Epithelial cell of proximal tubule (primary cell): ENCODE data around the gene CDC42SE2. TPM values are rescaled to one million over a fixed set of nuclear protein-coding genes. Genes with fewer than 3 reads are reported as not detected.
"Not testable (repeated sequence)": the region's sequence is repeated elsewhere in the genome, so short reads cannot be mapped to it uniquely, and the experiment has no call there.

Experiments
- DNase-seq: peaks from one replicate; pipeline ENCODE4 v3.0.0-alpha.2; 2011; ENCODE audit warnings: low read depth
- H3K4me3 ChIP-seq: 2 replicates; pipeline ENCODE4 v1.5.1; 2011; ENCODE audit warnings: low read depth, mild to moderate bottlenecking, low read length
- total RNA-seq: library from RNA; depleted of rRNA; stranded (reverse); fragments of >200 nt; gene quantifications from 2 replicates; pipeline ENCODE4 v1.2.3, GENCODE V29; 2015
- TF ChIP-seq, protein P1 (sequence below): conservative IDR thresholded peaks from 2 replicates; pipeline ENCODE4 v1.5.1; 2012; ENCODE audit warnings: low read depth, mild to moderate bottlenecking, low read length

The CDC42SE2 gene
- total RNA-seq, 1 donor from 2014 or later = 40.1 TPM

DNA sequence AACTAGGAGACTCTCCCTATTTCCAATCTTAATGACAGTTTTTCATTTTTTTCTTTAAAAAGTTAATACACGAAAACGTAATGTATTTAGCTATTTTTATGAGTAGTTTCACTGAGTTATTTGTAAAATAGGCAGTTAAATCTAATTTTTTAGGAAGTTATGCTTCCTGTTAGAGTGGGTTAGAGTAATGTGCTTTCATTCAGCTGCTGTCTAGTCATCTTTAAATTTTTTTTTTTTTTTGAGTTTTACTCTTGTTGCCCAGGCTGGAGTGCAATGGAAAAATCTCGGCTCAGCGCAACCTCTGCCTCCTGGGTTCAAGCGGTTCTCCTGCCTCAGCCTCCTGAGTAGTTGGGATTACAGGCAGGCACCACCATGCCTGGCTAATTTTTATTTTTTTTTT, 34.0 kb downstream of the CDC42SE2 start:
- DNase-seq = no peak
- no peak overlapping the region for H3K4me3 ChIP-seq
- TF ChIP-seq, protein P1, sequence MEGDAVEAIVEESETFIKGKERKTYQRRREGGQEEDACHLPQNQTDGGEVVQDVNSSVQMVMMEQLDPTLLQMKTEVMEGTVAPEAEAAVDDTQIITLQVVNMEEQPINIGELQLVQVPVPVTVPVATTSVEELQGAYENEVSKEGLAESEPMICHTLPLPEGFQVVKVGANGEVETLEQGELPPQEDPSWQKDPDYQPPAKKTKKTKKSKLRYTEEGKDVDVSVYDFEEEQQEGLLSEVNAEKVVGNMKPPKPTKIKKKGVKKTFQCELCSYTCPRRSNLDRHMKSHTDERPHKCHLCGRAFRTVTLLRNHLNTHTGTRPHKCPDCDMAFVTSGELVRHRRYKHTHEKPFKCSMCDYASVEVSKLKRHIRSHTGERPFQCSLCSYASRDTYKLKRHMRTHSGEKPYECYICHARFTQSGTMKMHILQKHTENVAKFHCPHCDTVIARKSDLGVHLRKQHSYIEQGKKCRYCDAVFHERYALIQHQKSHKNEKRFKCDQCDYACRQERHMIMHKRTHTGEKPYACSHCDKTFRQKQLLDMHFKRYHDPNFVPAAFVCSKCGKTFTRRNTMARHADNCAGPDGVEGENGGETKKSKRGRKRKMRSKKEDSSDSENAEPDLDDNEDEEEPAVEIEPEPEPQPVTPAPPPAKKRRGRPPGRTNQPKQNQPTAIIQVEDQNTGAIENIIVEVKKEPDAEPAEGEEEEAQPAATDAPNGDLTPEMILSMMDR = no peak

DNA sequence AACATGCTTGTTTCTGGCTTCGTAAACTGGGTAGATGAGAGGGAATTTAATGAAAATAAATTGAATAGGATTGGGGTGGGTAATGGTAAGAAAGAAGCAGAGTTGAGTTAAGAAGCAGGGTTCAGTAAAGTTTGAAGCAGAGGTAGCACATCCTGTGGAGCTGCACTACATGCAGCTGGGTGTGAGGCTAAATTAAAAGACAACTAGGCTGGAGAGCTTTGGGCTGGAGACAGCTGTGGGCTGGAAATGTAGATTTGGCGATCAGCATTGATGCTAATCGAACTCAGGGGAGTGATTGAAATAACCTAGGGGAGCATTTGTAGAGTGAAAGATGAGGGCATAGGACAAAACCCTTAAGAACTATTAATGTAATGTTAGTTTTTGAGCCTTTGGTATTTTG, 35.6 kb downstream of the CDC42SE2 start:
- no peak overlapping the region for H3K4me3 ChIP-seq
- TF ChIP-seq, protein P1 = no peak
- no peak for DNase-seq

DNA sequence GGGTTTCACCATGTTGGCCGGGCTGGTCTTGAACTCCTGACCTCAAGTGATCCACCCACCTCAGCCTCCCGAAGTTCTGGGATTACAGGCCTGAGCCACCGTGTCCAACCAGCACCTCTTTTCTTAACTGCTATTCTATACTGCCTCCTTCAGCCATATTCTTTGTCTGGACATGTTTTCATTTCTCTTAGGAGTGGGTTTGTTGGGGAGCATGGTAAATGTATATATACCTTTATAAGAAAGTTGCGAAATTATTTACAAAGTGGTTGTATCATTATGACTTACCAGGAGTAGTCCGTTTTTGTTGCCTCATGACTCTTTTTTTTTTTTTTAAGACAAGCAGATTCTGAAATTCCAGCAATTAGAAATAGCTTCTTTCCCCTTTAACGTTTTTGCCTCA, 38.7 kb downstream of the CDC42SE2 start:
- no peak for DNase-seq
- H3K4me3 ChIP-seq = no peak overlapping the region
- TF ChIP-seq, protein P1 = no peak

DNA sequence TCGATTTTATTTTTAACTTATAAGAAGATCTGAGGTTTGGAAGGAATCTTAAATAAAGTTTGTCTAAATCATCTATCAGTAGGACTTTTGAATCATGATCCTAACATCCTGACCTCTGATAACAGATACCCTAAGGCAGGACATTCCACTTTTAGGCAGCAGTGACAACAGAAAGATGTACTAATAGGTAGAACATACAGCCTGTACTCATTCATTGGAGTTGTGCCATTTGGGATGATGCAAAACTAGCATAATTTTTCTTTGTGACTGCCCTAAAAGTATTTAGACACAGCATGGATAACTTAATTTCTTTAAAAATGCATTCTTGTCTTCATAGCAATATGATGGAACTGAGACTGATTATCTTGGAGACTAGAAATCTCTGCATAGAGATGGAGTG, 39.7 kb downstream of the CDC42SE2 start:
- TF ChIP-seq, protein P1 = no peak
- DNase-seq = no peak
- H3K4me3 ChIP-seq = no peak overlapping the region

DNA sequence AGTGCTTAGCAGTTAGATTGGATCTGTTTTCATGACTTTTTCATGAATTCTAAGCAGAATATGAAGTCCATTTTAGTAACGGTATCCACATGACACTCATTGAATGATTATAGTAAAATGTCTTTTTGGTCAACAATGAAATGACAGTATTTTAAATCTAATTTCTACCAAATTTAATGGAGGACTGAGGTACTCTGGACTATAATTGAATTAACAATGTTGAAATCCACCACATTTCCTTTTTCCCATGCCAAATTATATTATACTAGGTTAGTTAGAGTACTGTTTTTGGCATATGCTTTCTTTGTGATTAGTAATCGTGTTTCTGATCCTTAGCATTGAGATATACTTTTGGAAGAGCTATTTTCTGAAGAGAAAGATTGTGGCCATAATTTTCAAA, 40.6 kb downstream of the CDC42SE2 start:
- DNase-seq = no peak
- no peak overlapping the region for H3K4me3 ChIP-seq
- TF ChIP-seq, protein P1 = no peak

DNA sequence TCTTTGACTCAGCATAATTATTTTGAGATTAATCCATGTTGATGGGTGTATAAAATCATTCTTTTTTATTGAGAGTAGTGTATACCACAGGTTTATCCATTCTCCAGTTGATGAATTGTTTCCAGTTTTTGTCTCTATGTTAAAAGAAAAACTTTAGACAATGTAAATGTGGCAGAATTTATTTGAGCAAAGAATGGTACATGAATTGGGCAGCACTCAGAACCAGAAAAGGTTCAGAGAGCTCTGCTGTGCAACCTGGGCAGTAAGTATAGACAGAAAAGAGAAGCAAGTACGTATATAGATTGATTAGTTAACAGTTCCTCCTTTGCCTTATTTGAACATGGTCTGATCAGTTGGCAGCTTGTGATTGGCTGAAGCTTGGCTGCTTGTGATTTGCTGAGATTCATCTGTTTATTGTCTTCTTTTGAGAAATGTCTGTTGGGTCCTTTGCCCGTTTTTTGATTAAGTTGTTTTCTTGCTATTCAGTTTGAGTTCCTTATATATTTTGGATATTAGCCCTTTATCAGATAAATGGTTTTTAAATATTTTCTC, 41.4 kb downstream of the CDC42SE2 start:
- no peak for DNase-seq
- H3K4me3 ChIP-seq = no peak overlapping the region
- TF ChIP-seq, protein P1 = no peak

DNA sequence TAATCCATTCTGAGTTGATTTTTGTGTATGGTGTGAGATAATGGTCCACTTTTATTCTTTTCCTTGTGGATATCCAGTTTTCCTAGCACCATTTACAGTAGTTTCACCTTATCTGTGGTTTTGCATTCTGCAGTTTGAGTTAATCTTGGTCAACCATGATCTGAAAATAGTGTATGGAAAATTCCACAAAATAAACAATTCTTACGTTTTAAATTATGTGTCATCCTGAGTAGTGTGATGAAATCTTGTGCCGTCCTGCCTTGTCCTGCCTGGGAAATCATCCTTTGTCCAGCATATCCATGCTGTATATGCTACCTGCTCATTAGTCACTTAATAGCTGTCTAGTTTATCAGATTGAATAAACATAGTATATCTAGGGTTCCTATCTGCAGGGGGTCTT, 42.1 kb downstream of the CDC42SE2 start:
- no peak for DNase-seq

DNA sequence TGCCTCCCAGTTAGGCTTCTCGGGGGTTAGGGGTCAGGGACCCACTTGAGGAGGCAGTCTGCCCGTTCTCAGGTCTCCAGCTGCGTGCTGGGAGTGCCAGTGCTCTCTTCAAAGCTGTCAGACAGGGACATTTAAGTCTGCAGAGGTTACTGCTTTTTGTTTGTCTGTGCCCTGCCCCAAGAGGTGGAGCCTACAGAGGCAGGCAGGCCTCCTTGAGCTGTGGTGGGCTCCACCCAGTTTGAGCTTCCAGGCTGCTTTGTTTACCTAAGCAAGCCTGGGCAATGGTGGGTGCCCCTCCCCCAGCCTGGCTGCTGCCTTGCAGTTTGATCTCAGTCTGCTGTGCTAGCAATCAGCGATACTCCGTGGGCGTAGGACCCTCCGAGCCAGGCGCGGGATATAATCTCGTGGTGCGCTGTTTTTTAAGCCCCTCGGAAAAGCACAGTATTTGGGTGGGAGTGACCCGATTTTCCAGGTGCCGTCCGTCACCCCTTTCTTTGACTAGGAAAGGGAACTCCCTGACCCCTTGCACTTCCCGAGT, 48.5 kb downstream of the CDC42SE2 start:
- H3K4me3 ChIP-seq, DNase-seq: not testable (repeated sequence)

More for the DNA sequence above, 42.1 kb downstream of the CDC42SE2 start:
- H3K4me3 ChIP-seq = no peak overlapping the region
- TF ChIP-seq, protein P1 = no peak
